ENCODE measurements around the gene RTEL1. TPM values are rescaled to one million over a fixed set of nuclear protein-coding genes. Genes with fewer than 3 reads are reported as not detected.

RTEL1 gene
- total RNA-seq, 1 donor from 2014 or later: 20.2 TPM

DNA sequence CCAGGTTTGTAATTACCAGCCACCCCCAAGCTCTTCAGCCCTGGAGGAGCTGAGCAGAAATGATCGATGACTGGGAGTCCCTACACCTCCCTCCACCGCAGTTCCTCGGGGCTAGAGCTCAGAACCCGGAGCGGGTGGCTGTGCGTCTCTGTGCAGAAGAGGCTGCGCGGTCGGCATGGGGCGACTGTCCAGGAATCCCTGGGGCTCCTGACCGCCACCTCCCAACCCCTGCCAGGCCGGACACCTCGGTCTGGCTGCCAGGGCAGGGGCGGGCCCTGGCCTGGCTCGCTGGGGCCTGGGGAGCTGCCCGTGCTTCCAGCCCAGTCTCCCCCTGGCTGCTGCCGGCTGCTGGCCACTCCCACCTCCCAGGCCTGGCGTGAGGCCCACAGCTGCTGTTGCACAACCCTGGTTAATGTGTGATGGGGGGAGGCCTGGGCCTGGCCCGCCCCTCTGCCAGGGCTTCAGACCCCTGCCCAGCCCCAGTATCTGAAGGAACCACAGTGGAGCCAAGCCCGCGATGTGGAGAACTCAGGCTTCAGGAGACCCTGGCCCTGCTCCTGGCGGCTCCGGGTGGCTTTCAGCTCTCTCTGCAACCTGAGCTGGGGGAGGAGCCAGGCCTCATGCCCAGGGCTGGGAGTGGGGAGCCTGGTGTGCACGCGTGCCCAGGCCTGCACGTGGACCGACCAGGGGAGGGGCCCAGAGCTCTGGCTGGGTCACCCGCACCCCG, 82.7 kb downstream of the RTEL1 start:
- Mint-ChIP-seq H3K4me3 (ENCODE audit: unreplicated experiment) (no peak overlapping the region), H3K4me1 (ENCODE audit: unreplicated experiment) (no peaks in the 10 kb centered on the region), H3K36me3 (ENCODE audit: low read depth, unreplicated experiment) (peaks cover 18% of the 10 kb centered on the region), H3K9me3 (ENCODE audit: unreplicated experiment) (no peaks in the 10 kb centered on the region), H3K27ac (ENCODE audit: unreplicated experiment) (no peak overlapping the region), H3K27me3 (ENCODE audit: unreplicated experiment) (peaks cover 19% of the 10 kb centered on the region)
- peak; percentile 65 for DNase-seq (ENCODE audit: low spot score)
- TF ChIP-seq, protein P1, sequence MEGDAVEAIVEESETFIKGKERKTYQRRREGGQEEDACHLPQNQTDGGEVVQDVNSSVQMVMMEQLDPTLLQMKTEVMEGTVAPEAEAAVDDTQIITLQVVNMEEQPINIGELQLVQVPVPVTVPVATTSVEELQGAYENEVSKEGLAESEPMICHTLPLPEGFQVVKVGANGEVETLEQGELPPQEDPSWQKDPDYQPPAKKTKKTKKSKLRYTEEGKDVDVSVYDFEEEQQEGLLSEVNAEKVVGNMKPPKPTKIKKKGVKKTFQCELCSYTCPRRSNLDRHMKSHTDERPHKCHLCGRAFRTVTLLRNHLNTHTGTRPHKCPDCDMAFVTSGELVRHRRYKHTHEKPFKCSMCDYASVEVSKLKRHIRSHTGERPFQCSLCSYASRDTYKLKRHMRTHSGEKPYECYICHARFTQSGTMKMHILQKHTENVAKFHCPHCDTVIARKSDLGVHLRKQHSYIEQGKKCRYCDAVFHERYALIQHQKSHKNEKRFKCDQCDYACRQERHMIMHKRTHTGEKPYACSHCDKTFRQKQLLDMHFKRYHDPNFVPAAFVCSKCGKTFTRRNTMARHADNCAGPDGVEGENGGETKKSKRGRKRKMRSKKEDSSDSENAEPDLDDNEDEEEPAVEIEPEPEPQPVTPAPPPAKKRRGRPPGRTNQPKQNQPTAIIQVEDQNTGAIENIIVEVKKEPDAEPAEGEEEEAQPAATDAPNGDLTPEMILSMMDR (IDR thresholded peaks at IDR 0.05; ENCODE audit: unreplicated experiment): no peak

DNA sequence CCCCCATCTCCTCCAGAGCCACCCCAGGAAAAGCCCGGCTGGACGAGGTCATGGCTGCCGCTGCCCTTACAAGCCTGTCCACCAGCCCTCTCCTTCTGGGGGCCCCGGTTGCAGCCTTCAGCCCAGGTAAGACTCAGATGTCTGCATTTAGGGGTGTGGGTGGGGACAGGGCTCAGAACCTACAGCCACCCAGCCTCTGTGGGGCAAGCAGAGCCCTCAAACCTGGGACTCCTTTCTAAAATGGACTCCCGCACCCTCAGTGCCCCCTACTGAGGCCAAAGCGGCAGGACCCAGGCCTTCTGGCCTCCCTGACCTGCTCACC, 83.2 kb downstream of the RTEL1 start:
- no peaks in the 10 kb centered on the region for H3K9me3 Mint-ChIP-seq (ENCODE audit: unreplicated experiment)
- no peak overlapping the region for H3K27ac Mint-ChIP-seq (ENCODE audit: unreplicated experiment)
- H3K4me1 Mint-ChIP-seq (ENCODE audit: unreplicated experiment): no peaks in the 10 kb centered on the region
- DNase-seq (ENCODE audit: low spot score): no peak
- TF ChIP-seq, protein P1 (IDR thresholded peaks at IDR 0.05; ENCODE audit: unreplicated experiment): no peak
- peaks cover 15% of the 10 kb centered on the region for H3K27me3 Mint-ChIP-seq (ENCODE audit: unreplicated experiment)
- peaks cover 15% of the 10 kb centered on the region for H3K36me3 Mint-ChIP-seq (ENCODE audit: low read depth, unreplicated experiment)
- peak overlapping the region; percentile 62 for H3K4me3 Mint-ChIP-seq (ENCODE audit: unreplicated experiment)

DNA sequence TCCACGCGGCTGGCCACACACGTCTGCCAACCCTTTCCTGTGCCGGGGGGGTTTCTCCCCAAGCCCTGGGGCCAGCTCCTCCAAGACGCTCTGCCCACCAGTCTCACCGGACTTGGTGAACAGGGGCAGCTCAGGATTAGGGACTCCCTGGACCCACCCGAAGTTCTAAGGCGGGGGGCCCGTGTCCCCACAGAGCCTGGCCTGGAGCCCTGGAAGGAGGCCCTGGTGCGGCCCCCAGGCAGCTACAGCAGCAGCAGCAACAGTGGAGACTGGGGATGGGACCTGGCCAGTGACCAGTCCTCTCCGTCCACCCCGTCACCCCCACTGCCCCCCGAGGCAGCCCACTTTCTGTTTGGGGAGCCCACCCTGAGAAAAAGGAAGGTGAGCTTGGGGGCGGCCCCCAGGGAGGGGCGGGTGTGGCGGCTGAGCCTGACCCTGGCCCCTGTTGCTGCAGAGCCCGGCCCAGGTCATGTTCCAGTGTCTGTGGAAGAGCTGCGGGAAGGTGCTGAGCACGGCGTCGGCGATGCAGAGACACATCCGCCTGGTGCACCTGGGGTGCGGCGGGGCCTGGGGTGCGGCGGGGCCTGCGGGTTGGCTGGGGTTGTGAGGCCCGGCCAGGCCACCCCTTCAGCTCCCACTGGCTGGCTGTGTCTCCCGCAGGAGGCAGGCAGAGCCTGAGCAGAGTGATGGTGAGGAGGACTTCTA, 83.7 kb downstream of the RTEL1 start:
- DNase-seq (ENCODE audit: low spot score): no peak
- Mint-ChIP-seq H3K36me3 (ENCODE audit: low read depth, unreplicated experiment) (peaks cover 14% of the 10 kb centered on the region), H3K4me3 (ENCODE audit: unreplicated experiment) (peak overlapping the region; percentile 62), H3K27me3 (ENCODE audit: unreplicated experiment) (peaks cover 10% of the 10 kb centered on the region), H3K27ac (ENCODE audit: unreplicated experiment) (no peak overlapping the region), H3K9me3 (ENCODE audit: unreplicated experiment) (no peaks in the 10 kb centered on the region), H3K4me1 (ENCODE audit: unreplicated experiment) (no peaks in the 10 kb centered on the region)
- TF ChIP-seq, protein P1 (IDR thresholded peaks at IDR 0.05; ENCODE audit: unreplicated experiment): no peak

DNA sequence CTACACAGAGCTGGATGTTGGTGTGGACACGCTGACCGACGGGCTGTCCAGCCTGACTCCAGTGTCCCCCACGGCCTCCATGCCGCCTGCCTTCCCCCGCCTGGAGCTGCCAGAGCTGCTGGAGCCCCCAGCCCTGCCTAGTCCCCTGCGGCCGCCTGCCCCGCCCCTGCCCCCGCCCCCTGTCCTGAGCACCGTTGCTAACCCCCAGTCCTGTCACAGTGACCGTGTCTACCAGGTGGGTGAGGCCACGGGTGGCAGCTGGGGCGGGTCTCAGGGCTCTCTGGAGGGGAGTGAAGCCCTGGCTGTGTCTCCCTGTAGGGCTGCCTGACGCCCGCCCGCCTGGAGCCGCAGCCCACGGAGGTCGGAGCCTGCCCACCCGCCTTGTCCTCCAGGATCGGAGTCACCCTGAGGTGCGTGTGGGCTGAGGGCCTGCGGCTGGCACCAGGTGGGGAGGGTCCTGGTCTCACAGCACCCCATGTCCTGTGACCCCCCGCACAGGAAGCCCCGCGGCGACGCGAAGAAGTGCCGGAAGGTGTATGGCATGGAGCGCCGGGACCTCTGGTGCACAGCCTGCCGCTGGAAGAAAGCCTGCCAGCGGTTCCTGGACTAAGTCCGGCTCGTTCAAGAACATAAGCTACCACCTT, 84.4 kb downstream of the RTEL1 start:
- Mint-ChIP-seq H3K27ac (ENCODE audit: unreplicated experiment) (no peak overlapping the region), H3K27me3 (ENCODE audit: unreplicated experiment) (peaks cover 10% of the 10 kb centered on the region), H3K36me3 (ENCODE audit: low read depth, unreplicated experiment) (peaks cover 14% of the 10 kb centered on the region), H3K4me3 (ENCODE audit: unreplicated experiment) (no peak overlapping the region), H3K9me3 (ENCODE audit: unreplicated experiment) (no peaks in the 10 kb centered on the region), H3K4me1 (ENCODE audit: unreplicated experiment) (no peaks in the 10 kb centered on the region)
- TF ChIP-seq, protein P1 (IDR thresholded peaks at IDR 0.05; ENCODE audit: unreplicated experiment): no peak
- no peak for DNase-seq (ENCODE audit: low spot score)

Measured in endothelial cell (in vitro differentiated cells).